Stimulated activated CD8-positive, alpha-beta memory T cell treated with anti-CD3 and anti-CD28 coated beads, Interleukin-15, amount 100 ng/mL, for 48 hours (primary cell): Measurements from ENCODE around the gene SERPINB12.

Experiments
- DNase-seq, 2 donors: peaks; one replicate each; pipeline ENCODE4 v3.0.0-alpha.2; 2020; ENCODE audit warnings: low read depth in 2 of 2

Gene SERPINB12

GRCh38 chr18:63550068-63550467, 7.9 kb downstream of the SERPINB12 start:
- DNase-seq: no peak

GRCh38 chr18:63551769-63552168, 9.6 kb downstream of the SERPINB12 start:
- no peak for DNase-seq

- DNase-seq: no peak
Measured at GRCh38 chr18:63552581-63552980, 10.4 kb downstream of the SERPINB12 start.

- no peak for DNase-seq
Measured at GRCh38 chr18:63553081-63553480, 10.9 kb downstream of the SERPINB12 start.

- DNase-seq: no peak
Measured at GRCh38 chr18:63559567-63560491, 17.7 kb downstream of the SERPINB12 start.

- no peak for DNase-seq
Measured at GRCh38 chr18:63562284-63562683, 20.1 kb downstream of the SERPINB12 start.

- no peak for DNase-seq
Measured at GRCh38 chr18:63564021-63564420, 21.9 kb downstream of the SERPINB12 start.

- no peak for DNase-seq
Measured at GRCh38 chr18:63564561-63564960, 22.4 kb downstream of the SERPINB12 start.

- DNase-seq: no peak
Measured at GRCh38 chr18:63567276-63567675, 25.1 kb downstream of the SERPINB12 start.

- no peak for DNase-seq
Measured at GRCh38 chr18:63567825-63568224, 25.7 kb downstream of the SERPINB12 start.

- DNase-seq: no peak
Measured at GRCh38 chr18:63570721-63571120, 28.6 kb downstream of the SERPINB12 start.

- no peak for DNase-seq
Measured at GRCh38 chr18:63575681-63576080, 33.5 kb downstream of the SERPINB12 start.

- no peak for DNase-seq
Measured at GRCh38 chr18:63578357-63578958, 36.3 kb downstream of the SERPINB12 start.

GRCh38 chr18:63579616-63580015, 37.4 kb downstream of the SERPINB12 start:
- DNase-seq: no peak

- no peak for DNase-seq
Measured at GRCh38 chr18:63585988-63586387, 43.8 kb downstream of the SERPINB12 start.

GRCh38 chr18:63586431-63586830, 44.3 kb downstream of the SERPINB12 start:
- no peak for DNase-seq

GRCh38 chr18:63586966-63587365, 44.8 kb downstream of the SERPINB12 start, which contains the start of gene SERPINB13:
SERPINB13 (plus strand) TSS chr18:63587343; CDS start chr18:63588668, 1,325 bp downstream.
- DNase-seq: no peak

- no peak for DNase-seq
Measured at GRCh38 chr18:63588909-63589308, 46.7 kb downstream of the SERPINB12 start.

- no peak for DNase-seq
Measured at GRCh38 chr18:63590373-63590772, 48.2 kb downstream of the SERPINB12 start.

GRCh38 chr18:63590966-63591695, 49.0 kb downstream of the SERPINB12 start:
- DNase-seq: no peak

- DNase-seq: no peak
Measured at GRCh38 chr18:63591725-63592124, 49.6 kb downstream of the SERPINB12 start.

GRCh38 chr18:63592471-63592870, 50.3 kb downstream of the SERPINB12 start:
- no peak for DNase-seq
